GM19099 (cell line): ENCODE data around the gene SLC38A2.

Experiments used
- POLR2A ChIP-seq: IDR thresholded peaks from 3 replicates; pipeline ENCODE4 v1.6.1; 2011; ENCODE audit warnings: low read depth; ENCODE audit not compliant: insufficient read length; ENCODE audit errors: extremely low read depth

SLC38A2 gene

DNA sequence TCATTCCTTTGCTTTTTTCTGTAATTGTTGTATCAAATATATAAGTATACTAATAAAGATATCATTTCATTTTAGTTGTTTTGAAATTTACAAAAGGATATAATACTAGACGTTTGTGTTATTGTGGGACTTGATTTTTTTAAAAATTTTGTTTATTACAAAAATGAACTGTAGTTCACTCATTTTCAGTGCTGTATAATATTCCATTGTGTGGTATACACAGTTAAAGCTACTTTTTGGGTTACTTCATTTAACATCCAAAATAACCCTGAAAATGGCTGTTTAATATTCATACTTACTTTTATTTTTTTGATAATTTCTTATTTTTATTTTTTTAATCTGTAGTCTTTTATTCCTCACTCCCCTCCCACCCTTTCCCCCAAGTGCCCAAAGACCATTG lies 21.4 kb downstream of the SLC38A2 start:
- no peak for TF ChIP-seq POLR2A

DNA sequence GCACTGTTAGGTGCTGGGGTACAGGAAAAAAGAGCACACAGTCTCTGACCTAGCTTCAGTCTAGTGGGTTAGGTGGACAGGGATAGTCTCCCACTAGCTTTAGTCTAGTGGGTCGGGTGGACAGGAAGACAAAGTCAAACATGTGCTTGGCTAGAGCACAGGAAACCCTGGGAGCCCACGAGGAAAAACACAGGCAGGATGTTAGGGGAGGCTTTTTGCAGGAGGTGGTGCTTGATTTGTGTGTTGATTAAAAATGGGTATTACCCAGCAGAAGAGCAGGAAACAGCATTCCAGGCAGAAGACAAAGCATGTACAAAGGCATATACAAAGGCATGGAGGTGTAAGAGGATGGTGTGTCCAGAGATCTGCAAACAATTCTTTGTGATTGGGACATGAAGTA lies 23.3 kb downstream of the SLC38A2 start:
- no peak for TF ChIP-seq POLR2A

DNA sequence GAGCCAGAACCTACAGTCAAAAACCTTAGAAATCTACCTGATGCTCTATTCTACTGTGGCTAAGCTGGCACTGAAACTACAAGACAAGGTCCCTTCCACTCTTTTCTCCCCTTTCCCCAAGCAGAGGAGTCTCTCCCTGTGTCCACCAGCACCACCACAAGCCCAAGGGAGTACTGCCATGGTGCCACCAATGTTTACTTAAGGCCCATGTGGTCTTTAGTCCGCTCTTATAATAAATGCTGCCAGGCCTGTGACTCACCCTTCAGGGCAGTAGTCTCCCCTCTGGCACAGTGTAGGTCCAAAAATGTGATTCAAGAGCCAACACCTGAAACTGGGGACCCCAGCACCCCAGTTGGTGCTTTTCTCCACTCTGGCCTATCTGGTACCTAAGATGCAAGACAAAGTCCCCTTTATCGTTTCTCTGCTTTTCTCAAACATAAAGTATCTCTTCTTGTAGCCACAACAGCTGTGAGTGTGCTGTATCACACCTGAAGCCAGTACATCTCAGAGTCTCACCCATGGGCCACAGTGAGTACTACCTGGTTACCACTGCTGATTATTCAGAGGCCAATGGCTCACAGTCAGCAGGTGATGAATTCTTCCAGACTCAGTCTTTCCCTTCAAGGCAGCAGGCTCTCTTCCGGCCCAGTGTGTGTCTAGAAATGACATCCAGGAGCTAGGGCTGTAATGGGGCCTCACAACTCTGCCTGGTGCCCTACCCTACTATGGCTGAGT lies 29.3 kb downstream of the SLC38A2 start:
- no peak for TF ChIP-seq POLR2A

DNA sequence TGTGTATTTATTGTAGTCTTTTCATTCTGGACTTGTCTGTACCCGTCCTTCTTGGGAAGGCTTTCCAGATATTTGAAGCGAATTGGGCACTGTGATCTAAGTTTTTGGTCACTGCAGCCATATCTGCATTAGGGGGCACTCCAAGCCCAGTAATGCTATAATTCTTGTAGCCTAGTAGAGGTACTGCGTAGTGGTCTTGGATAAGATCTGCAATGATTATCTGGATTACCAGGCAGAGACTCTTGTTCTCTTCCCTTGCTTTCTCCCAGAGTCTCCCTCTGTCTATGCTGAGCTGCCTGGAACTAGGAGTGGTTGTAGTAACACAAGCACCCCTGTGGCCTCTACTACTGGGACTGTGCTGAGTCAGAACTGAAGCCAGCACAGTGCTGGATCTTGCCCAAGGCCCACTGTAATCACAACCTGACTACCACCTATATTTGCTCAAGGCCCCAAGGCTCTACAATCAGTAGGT lies 30.0 kb downstream of the SLC38A2 start:
- TF ChIP-seq POLR2A: no peak

DNA sequence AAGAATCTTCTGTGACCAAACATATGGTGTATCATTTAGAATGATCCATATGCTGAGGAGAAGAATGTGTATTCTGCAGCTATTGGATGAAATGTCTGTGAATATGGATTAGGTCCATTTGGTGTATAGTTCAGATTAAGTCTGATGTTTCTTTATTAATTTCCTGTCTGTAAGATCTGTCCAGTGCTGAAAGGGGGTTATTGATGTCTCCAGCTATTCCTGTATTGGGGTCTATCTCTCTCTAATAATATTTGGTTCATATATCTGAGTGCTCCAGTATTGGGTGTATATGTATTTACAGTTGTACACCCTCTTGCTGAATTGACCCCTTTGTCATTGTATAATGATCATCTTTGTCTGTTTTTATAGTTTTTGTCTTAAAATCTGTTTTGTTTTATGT lies 33.5 kb downstream of the SLC38A2 start:
- no peak for TF ChIP-seq POLR2A

DNA sequence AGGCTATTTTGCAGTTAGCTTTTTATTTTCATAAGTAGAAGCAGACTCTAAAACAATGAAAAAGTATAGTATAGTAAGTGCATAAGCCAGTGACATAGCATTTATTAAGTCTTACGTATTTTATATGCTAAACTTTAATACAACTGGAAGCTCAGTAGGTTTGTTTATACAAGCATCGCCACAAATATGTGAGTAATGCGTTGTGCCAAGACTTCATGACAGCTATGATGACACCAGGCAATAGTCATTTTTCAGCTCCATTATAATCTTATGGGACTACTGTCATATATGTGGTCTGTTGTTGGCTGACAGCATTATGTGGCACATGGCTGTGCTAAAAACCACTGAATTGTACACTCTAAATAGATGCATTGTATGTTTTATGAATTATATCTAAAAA lies 40.3 kb downstream of the SLC38A2 start:
- no peak for TF ChIP-seq POLR2A

DNA sequence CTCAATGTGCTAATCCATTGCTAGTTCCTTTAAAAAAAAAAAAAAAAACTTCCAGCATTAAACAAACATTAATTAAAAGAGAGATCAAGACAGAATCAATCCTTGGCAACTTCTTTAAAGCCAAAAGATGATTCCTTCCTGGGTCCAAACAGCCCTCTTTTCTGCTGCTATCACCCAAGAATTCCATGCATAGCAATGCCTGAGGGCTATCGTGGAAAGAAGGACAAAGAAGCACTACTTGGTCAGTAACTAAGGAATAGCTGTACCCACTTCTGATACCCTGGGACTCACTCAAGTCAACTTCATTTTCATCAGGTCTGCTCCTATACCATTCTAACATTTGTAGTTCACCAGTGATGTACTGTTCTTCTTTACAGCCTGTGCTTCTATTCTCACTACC lies 51.8 kb downstream of the SLC38A2 start:
- TF ChIP-seq POLR2A: no peak

DNA sequence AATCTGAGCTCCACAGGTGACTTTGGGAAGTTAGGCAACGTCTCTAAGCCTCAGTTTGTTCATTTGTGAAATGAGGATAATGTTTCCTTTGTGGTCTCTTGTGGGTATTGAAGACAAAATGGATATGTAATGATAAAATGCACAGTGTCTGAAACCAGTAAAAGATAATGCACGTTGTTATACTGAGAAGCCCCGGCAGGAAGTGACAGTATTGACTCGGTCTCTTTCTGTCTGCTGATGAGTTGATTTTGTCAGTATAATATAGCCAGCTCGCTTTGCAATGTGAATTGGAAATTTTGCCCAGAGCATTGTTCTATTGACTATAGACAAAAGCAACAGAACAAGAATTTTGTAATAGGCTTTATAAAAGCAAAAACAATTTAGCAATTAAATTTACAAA lies 54.5 kb downstream of the SLC38A2 start:
- TF ChIP-seq POLR2A: no peak
